ENCODE data around the gene AKT1S1.
"Not testable (repeated sequence)": the region's sequence is repeated elsewhere in the genome, so short reads cannot be mapped to it uniquely, and the experiment has no call there.

AKT1S1 gene

DNA sequence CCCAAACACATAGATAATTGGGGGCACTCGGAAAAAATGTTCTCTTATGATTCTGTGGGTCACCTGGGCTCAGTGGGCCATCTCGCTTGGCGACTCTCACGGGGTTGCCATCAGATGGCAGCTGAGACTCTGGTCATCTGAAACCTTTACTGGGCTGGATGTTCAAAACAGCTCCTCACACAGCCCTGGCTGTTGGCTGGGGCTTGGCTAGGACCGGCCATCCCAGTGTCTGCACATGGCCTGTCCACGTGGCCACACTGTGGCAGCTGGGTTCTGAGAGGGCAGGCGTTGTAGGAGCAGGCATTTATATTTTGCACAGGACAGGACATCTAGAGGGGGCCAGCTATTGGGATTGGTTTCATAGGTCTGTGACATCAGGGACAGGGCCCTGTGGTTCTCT is 43.6 kb downstream of the AKT1S1 start:
- no peak for DNase-seq

DNA sequence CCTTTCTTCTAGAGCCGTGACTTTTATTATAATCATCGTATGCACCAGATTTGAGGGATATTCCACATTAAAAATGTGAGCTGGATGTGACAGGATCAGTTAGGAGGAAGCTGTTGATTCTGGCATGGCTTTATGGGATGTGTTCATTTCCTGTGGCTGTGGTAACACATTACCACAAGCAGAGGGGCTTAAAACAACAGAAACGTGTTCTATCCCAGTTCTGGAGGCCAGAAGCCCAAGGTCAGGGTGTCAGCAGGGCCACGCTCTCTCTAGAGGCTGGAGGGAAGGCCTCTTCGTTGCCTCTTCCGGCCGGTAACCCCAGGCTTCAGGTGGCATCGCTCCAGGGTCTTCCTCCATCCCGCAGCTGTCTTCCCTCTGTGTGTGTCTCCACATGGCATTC is 44.6 kb downstream of the AKT1S1 start:
- no peak for DNase-seq

- no peak for DNase-seq
Observed at GRCh38 chr19:49831592-49831991, 45.6 kb downstream of the AKT1S1 start.

GRCh38 chr19:49830766-49831165 is 46.4 kb downstream of the AKT1S1 start:
- DNase-seq = no peak

- no peak for DNase-seq
Observed at GRCh38 chr19:49829721-49830120, 47.4 kb downstream of the AKT1S1 start.

- no peak for DNase-seq
Observed at GRCh38 chr19:49829200-49829599, 48.0 kb downstream of the AKT1S1 start.

- DNase-seq = no peak
Observed at GRCh38 chr19:49827034-49827433, 50.1 kb downstream of the AKT1S1 start.

- DNase-seq = no peak
Observed at GRCh38 chr19:49824662-49825061, 52.5 kb downstream of the AKT1S1 start.

- no peak for DNase-seq
Observed at GRCh38 chr19:49823472-49823871, 53.7 kb downstream of the AKT1S1 start.

DNA sequence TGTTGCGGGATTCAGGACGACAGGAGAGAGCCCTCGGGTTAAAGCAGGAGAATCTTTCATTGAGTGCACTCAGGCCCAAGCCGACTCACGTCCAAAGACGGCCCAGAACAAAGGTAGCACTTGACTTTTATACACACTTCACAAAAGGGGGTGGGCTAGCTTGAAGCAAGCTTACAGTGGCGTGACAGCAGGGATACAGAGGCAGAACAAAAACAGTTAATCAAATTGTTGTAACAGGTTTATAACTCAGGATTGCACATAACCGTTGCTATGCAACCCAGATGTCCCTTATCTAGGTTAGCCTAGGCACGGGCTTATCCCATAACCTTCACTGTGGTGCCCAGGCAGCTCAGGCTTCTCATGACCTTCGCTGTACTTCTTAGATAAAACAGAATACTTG is 57.0 kb downstream of the AKT1S1 start:
- no peak for DNase-seq

DNA sequence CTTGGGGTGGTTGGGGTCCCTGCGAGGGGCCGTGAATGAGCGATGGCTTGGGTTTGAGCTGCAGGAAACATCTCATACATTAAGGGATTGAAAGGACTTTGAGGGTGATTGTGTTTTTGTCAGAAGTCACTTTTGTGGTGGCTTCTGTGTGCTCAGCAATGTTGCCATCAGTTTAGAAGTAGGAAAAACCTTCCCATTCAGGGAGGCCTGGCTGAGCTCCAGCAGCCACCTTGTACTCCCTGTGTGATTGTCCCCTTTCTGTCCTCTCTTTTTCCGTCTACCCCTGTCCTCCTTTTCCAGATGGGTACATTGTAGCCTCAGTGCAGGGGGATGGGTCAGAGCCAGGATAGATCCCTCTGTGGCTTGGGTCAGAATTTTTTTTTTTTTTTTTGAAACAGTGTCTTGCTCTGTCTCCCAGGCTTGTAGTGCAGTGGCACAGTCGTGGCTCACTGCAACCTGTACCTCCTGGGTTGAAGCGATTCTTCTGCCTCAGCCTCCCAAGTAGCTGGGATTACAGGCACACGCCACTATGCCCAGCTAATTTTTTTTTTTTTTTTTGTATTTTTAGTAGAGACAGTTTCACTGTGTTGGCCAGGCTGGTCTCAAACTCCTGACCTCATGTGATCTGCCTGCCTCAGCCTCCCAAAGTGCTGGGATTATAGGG is 57.6 kb downstream of the AKT1S1 start:
- DNase-seq = not testable (repeated sequence)
